GM10266 (cell line): ENCODE data around the gene ADH6.

Experiments used
- DNase-seq: peaks from one replicate; pipeline ENCODE4 v3.0.0; 2012; ENCODE audit errors: extremely low spot score
- TF ChIP-seq, protein P1 (sequence below): IDR thresholded peaks from 2 replicates; pipeline ENCODE4 v1.5.1; 2012; ENCODE audit warnings: mild to moderate bottlenecking, low read depth; ENCODE audit not compliant: control insufficient read depth, insufficient read depth; ENCODE audit errors: missing control alignments

The ADH6 gene

DNA sequence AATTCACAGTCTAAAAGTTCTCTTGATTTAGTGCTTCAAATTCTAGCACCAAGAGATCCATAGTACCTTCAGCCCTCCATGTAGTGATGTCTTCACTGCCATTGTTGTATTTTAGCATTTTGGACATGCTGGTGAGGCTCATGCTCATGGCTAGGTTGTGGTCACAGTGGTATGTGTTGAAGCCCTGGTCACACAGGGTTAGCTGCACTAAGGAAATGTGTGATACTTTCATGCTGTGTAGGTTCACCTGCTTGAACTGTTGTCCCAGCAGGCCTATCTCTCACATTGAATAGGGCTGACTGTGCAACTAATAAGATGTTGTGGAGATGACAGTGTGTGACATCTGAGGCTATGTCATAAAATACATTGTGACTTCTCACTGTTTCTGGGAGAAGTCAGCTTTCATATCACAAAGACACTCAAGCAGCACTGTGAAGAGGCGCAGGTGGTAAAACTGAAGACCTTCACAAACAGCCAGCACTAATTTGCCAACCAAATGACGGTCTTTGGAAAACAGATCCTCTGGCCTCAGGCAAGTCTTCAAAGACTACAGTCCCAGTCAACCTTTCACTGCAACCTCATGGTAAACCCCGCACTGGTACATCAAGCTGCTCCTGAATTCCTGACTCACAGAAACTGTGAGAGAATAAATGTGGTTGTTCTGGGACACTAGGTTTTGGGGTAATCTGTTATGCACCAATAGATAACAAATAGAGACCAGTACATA lies 57.5 kb downstream of the ADH6 start:
- TF ChIP-seq, protein P1, sequence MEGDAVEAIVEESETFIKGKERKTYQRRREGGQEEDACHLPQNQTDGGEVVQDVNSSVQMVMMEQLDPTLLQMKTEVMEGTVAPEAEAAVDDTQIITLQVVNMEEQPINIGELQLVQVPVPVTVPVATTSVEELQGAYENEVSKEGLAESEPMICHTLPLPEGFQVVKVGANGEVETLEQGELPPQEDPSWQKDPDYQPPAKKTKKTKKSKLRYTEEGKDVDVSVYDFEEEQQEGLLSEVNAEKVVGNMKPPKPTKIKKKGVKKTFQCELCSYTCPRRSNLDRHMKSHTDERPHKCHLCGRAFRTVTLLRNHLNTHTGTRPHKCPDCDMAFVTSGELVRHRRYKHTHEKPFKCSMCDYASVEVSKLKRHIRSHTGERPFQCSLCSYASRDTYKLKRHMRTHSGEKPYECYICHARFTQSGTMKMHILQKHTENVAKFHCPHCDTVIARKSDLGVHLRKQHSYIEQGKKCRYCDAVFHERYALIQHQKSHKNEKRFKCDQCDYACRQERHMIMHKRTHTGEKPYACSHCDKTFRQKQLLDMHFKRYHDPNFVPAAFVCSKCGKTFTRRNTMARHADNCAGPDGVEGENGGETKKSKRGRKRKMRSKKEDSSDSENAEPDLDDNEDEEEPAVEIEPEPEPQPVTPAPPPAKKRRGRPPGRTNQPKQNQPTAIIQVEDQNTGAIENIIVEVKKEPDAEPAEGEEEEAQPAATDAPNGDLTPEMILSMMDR = no peak
- no peak for DNase-seq

DNA sequence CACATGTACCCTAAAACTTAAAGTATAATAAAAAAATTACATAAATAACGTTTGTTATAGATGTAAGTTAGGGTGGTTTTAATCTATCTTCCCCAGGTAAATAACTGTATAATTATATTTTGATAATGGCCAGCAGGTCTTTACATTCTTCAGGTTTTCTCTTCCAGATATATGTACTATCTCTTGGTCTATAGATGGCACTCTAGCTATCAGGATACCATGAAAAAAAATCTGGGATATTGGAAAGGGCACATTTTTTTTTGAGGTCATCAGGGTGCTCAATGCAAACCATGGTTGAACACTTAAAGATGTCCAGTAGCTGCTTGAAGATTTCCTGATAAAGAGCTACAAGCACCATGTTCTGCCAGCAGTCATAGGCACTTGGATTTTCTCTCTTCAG lies 59.3 kb downstream of the ADH6 start:
- no peak for DNase-seq
- TF ChIP-seq, protein P1 = no peak

DNA sequence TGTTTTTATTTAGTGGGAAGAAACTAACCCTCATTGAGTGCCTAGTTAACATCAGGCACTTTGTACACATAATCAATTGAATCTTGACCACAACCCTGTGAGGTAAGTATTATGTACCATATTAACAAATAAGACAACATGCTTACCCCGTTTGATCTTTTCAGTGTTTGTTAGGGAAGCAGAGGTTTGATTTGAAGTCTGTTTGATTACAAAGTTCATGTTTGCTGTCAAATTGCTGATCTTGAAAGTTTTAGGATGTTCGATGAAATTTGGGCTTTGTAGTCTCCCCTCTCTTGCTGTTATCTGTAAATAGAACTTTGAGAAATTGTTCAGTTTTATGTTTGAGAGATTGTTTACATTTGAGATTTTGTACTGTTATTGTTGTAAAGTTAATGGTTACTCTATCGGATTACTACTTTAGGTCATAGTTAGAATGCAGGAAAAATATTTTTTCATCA lies 61.5 kb downstream of the ADH6 start:
- no peak for DNase-seq
- TF ChIP-seq, protein P1 = no peak

DNA sequence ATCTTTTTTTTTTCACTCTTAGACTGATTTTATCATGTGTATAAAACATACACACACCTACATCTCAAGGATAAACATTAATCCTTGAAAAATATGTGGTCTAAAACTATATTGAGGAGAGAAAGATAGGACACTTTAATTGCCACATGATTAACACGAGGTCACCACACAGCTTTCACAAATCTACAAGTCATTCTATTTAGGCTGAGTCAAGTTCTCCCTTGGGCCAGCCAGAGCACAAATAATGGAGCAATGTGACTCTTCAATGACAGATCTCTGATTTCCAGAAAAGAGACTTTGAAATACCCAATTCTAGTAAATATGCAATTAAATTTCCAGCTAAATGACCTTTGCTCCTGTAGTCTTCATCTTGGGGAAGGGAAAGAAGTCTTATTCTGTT lies 62.1 kb downstream of the ADH6 start:
- TF ChIP-seq, protein P1 = no peak
- no peak for DNase-seq

DNA sequence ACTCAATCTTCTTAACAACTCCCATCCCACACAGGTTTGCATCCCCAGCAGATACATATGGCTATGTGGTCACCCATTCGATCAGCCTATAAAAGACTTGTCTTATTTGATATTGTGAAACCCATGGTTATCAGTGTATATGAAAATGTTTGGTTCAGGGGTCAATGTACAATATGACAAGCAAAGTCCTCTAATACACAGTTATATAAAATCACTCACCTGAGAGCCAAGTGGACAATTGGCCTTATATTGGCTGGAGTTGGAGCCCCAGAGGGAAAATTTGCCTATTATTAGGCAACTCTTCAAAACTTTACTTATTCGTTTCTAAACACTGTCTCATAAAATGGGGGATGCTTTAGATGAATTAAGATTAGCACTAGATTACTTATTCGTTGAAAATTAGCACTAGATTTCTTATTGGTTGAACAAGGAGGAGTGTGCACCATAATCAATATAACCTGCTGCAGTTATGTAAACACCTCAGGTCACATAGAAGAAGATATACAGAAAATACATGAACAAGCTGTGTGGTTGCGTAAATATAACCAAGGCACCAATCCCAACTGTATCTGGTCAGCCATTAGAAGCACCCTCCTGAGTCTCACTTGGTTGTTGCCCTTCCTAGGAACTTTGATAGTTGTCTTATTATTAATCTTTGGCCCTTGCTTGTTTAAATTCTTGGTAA lies 64.2 kb downstream of the ADH6 start:
- TF ChIP-seq, protein P1 = no peak
- DNase-seq = no peak
